OCI-M2 (cell line): ENCODE measurements around the gene ACBD6.

Experiments used
- DNase-seq: peaks from one replicate; lab custom pipeline; 2025; ENCODE audit not compliant: unreplicated experiment; lab: John Stamatoyannopoulos, UW

Gene ACBD6

GRCh38 chr1:180272395-180272794 is 230.0 kb downstream of the ACBD6 start:
- DNase-seq = no peak

DNA sequence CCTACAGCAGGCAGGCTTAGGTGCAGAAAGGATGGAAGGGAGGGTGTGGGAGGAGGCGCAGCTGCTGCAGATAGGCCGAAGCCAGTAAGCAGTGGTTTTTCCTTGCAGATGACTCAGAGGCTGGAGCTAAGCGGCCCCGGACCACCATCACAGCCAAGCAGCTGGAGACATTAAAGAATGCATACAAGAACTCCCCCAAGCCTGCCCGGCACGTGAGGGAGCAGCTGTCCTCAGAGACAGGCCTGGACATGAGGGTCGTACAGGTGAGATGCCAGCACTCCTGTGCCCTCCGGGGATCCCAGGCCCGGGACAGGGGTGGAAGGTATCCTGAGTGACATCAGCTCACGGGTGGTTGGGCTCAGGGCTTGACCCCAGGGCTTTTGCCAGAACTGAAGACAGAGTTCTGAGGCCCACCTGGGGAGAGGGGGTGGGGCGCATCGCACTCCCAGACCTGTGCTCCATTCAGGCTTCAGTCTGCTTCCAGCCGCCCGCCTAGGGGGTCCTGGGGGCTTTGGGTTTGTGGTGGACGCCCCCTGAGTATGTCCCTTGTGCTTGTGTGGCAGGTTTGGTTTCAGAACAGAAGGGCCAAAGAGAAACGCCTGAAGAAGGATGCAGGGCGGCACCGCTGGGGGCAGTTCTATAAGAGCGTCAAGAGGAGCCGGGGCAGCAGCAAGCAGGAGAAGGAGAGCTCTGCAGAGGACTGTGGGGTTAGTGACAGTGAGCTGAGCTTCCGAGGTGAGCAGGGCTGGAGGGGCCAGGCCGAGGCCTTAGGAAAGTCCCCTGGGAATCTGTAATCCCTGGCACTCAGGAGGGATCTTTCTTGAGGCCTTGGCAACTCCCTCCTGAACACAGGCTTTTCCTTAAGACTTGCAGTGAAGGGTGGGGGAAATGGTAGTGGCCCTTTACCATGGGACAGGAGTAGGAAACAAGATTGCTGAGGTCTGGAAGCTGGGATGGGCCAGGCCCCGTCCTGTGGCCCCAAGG is 230.8 kb downstream of the ACBD6 start:
- DNase-seq = no peak

DNA sequence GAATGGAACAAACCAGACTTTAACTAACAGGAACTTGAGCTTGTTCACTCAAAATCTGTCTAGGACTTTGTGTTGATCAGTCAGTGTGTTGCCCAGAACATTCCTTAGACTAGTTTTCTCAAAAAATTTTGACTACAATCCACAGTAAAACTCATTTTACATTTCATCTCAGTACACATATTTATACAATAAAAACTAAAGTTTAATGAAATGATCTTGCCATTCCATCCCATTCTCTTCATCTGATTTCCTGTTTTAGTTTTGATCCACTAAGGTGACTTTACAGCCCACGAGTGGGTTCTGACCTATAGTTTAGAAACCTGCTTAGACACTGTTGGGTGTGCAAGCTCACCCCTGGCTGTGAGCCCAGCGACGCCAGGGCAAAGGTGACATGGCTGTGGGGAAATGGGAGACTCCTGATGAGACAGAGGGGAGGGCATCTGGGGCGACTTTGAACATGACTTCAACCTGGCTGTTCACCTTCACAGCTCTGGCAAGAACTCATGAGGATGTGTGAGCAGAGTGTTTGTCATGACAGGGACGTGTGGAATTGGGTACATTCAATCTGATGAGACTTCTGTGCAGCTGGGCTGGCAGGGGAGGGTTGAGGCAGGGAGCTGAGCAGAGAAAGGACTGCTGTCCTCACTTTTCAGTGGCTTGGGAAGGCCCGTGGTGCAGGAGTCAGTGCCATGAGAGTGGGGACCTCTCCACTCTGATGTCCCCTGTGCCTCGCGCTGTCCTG is 231.7 kb downstream of the ACBD6 start:
- DNase-seq = no peak

GRCh38 chr1:180269645-180270529 is 232.5 kb downstream of the ACBD6 start:
- DNase-seq = no peak

DNA sequence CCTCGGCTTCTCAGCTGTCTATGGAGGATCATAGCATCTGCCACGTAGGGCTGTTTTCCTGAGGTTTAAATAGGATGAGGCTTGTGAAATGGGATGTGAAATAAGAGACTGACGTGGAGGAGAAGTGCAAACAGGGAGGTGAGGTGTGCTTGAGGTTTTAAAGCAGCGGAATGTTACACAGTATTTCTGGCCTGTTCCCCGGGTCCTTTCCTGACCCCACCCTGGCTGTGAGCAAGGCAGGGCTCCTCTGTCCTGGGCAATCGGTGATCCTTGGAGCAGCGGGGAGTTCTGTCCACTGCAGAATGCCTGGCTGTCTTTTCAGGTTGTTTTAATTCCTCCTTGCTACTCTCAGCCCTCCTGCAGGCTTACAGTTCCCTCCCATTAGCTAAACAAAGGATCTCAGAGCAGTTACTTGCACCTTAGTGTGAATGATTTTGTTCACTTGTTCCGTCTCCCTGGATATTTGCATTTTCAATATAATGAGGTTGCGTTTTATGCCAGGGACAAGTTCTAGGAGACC is 233.8 kb downstream of the ACBD6 start:
- no peak for DNase-seq

DNA sequence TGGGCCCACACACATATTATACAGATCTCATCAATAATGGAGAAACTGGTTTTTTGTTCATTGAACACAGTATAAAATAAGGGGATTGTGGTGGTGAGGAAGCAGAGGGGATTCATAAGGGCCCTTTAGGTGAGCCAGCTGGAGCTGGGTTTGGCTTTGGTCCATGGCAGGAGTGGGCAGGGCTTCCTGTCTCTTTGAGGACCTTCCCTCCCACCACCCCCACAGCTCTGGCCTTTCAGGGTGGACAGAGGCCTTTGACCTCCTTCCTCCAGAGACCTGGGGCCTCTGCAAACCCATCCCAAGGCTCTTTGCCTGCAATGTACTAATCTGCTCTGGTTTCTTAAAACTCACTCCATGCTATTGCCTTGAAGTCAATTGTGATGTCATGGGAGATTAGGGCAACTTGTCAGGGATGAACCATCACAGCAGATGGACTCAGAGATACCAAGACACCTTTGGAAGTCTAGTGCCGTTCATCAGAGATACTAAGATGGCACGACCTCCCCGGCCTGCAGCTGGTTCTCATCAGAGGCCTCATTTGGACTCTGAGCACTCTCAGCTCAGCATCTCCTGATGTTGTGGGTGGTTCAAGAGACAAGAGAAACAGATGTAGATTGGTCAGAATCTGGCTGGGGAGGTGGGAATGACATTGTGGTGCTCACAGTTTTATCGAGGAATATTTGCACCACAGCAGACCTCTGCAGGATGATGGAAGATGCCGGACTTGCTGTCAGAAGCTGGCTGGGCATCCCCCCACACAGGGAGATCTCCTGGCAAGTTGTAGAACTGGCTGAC is 234.4 kb downstream of the ACBD6 start:
- DNase-seq = no peak

- no peak for DNase-seq
These were observed 235.2 kb downstream of the ACBD6 start for GRCh38 chr1:180267211-180267561.

DNA sequence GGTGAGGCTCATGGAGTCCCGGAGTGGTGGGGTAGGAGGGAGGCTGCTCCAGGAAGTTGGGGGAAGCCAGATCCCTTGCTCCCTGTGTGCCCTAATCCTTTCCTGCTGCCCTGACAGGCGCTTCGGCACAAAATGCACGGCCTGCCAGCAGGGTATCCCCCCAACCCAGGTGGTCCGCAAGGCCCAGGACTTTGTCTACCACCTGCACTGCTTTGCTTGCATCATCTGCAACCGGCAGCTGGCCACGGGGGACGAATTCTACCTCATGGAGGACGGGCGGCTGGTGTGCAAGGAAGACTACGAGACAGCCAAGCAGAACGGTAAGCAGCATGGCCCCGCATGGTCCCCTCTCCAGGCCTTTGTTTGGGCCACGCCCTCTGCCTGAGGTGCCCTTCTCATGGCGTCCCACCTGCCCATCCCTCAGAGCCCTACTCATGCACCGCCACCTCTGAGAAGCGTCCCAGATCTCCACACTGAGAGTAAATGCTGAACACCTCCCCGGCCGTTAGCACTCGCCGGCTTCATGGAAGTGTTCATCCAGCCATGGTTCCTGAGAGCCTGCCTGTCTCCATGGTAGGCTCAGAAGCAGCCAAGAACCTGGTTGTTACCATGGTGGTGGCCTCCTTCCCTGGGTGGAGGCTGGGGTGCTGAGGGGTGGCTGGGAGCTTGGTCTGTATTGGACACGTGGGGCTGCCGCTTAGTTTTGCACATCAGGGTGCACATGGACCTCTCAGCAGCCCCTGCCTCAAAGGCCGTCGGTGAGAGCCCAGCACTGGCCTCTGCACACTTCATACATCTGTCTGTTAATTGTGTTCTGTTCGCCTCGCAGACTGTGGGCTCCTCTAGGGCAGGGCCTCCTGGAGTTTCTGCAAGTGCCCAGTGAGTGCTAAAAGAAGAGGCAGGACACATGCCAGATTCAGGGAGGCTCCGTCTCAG is 235.8 kb downstream of the ACBD6 start:
- no peak for DNase-seq

GRCh38 chr1:180265871-180266270 is 236.5 kb downstream of the ACBD6 start:
- DNase-seq = no peak

DNA sequence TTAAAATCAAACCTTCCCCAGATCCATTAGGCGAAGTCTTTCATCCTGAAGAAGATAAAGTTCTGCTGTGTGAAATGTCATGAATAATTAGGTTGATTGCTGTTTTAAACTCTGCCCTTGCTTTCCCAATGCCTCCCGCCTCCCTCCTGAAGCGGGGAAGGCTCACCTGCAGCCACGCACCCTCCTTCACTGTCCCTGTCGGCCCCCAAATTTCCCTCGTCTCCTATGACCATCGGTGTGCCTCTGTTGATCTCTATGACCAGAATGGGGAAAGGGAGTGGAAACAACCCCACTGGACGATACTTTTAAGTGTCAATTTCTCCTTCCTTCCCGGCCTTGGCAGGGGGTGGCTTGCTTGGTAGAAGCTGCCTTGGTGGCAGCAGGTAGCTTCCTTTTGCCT is 237.2 kb downstream of the ACBD6 start:
- DNase-seq = no peak

DNA sequence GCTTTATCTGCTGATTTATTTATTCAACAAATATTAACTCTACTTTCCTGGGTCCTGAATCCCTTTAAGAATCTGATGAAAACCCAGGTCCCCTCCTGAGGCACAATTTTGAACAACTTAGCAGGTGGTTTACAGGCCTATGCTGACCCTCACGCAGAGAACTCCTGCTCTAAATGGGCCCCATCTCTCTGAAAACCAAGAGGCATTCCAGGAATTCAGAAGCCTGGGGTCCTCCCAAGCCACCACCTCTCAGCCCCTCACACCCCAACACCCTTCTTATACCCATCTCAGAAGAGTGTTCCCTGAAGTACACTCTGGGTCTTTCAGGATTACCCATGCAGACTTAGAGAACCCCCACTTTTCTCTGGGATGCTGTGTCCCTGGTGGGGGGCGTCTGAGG is 237.8 kb downstream of the ACBD6 start:
- no peak for DNase-seq

- DNase-seq = no peak
These were observed 239.5 kb downstream of the ACBD6 start for GRCh38 chr1:180262628-180263488.

- no peak for DNase-seq
These were observed 240.7 kb downstream of the ACBD6 start for GRCh38 chr1:180261524-180262155.

- DNase-seq = no peak
These were observed 241.3 kb downstream of the ACBD6 start for GRCh38 chr1:180261030-180261429.

- no peak for DNase-seq
These were observed 241.8 kb downstream of the ACBD6 start for GRCh38 chr1:180260541-180260940.

GRCh38 chr1:180259431-180260338 is 242.7 kb downstream of the ACBD6 start:
- DNase-seq = no peak

- DNase-seq = no peak
These were observed 243.4 kb downstream of the ACBD6 start for GRCh38 chr1:180258935-180259334.
